SHP77 treated with DMSO at 0.1 percent for 48 hours (cell line): ENCODE data around the gene ZNF518A.
A peak's percentile ranks its signal among the peaks of the same experiment; 100 is the strongest.

Source experiments
- DNase-seq: peaks from one replicate; lab custom pipeline; 2025; lab: John Stamatoyannopoulos, UW

Gene ZNF518A

GRCh38 chr10:96129387-96130325 lies at the start of gene ZNF518A:
TSS of gene ZNF518A (plus strand) at chr10:96130297. CDS start at chr10:96156323, 26,026 bp downstream.
- peak; percentile 91 for DNase-seq

GRCh38 chr10:96082153-96082552 lies 47.9 kb upstream of the ZNF518A start:
- no peak for DNase-seq

- no peak for DNase-seq
These were observed 47.3 kb upstream of the ZNF518A start for GRCh38 chr10:96082748-96083147.

- no peak for DNase-seq
These were observed 41.0 kb upstream of the ZNF518A start for GRCh38 chr10:96089116-96089515.

- DNase-seq = peak; percentile 89
These were observed 40.2 kb upstream of the ZNF518A start for GRCh38 chr10:96089670-96090462.

GRCh38 chr10:96090463-96090800 lies 39.7 kb upstream of the ZNF518A start:
- no peak for DNase-seq

GRCh38 chr10:96092999-96093767 lies 36.9 kb upstream of the ZNF518A start:
- DNase-seq = no peak

- no peak for DNase-seq
These were observed 36.1 kb upstream of the ZNF518A start for GRCh38 chr10:96093948-96094347.

- no peak for DNase-seq
These were observed 33.1 kb upstream of the ZNF518A start for GRCh38 chr10:96096958-96097357.

- DNase-seq = no peak
These were observed 32.2 kb upstream of the ZNF518A start for GRCh38 chr10:96097865-96098264.

GRCh38 chr10:96107623-96108038 lies 22.5 kb upstream of the ZNF518A start:
- DNase-seq = no peak

- DNase-seq = no peak
These were observed 17.6 kb upstream of the ZNF518A start for GRCh38 chr10:96112531-96112930.

GRCh38 chr10:96118604-96119450 lies 11.3 kb upstream of the ZNF518A start:
- no peak for DNase-seq

- DNase-seq = no peak
These were observed 7.3 kb upstream of the ZNF518A start for GRCh38 chr10:96122824-96123223.

GRCh38 chr10:96124230-96125141 lies 5.6 kb upstream of the ZNF518A start:
- peak; percentile 13 for DNase-seq

- DNase-seq = no peak
These were observed 5.0 kb upstream of the ZNF518A start for GRCh38 chr10:96125142-96125515.

- DNase-seq = peak; percentile 87
These were observed 364 bp downstream of the ZNF518A start for GRCh38 chr10:96130326-96130995.

- DNase-seq = no peak
These were observed 1.5 kb downstream of the ZNF518A start for GRCh38 chr10:96131621-96132020.

- no peak for DNase-seq
These were observed 3.0 kb downstream of the ZNF518A start for GRCh38 chr10:96133135-96133534.

- no peak for DNase-seq
These were observed 6.7 kb downstream of the ZNF518A start for GRCh38 chr10:96136810-96137209.
